Vagina (tissue), 2 donors: ENCODE measurements around the gene AHNAK.

Experiments used
- POLR2A ChIP-seq, 2 donors: fragments of 450-650 bp; IDR thresholded peaks; one replicate each; pipeline ENCODE4 v1.6.1; 2017; ENCODE audit warnings: antibody characterized with exemption in 2 of 2, mild to moderate bottlenecking in 2 of 2, moderate library complexity in 2 of 2
- POLR2AphosphoS5 ChIP-seq, 2 donors: sonication (generic); formaldehyde crosslinking; IDR thresholded peaks; one replicate each; pipeline ENCODE4 v1.9.0; 2017; ENCODE audit warnings: antibody characterized with exemption in 2 of 2, mild to moderate bottlenecking in 2 of 2, low read depth in 1 of 2; ENCODE audit not compliant: insufficient read depth in 1 of 2
- TF ChIP-seq, protein P1 (sequence below), 3 experiments: fragments of 450-650 bp in 2 of 3; fragments of 200-600 bp in 1 of 3; sonication (generic) in 1 of 3; IDR thresholded peaks; one replicate each; pipeline ENCODE4 v1.5.1; 2017 to 2019; ENCODE audit warnings: antibody characterized with exemption in 3 of 3, mild to moderate bottlenecking in 2 of 3, moderate library complexity in 2 of 3

DNA sequence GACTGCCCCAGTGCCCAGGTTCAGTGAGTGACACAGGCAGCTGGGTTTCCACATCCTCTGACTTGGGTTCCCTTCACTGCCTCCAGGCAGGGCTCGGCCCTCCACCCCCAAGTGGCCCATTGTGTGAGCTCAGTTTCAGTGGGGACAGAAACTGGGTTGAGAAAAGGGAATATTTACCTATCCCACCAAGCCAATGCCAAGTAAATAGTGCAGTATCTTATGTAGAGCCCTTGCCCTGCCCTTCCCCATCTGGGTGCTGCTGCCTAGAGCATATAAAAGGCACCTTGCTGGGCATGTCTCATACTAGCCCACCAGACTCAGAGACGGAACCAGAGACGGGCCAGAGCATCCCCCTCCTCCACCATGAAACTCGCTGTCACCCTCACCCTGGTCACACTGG is 127.9 kb downstream of the AHNAK start, which contains the start of gene SCGB1A1:
- no peak for TF ChIP-seq POLR2A (IDR thresholded peaks at IDR 0.05)
- TF ChIP-seq, protein P1, sequence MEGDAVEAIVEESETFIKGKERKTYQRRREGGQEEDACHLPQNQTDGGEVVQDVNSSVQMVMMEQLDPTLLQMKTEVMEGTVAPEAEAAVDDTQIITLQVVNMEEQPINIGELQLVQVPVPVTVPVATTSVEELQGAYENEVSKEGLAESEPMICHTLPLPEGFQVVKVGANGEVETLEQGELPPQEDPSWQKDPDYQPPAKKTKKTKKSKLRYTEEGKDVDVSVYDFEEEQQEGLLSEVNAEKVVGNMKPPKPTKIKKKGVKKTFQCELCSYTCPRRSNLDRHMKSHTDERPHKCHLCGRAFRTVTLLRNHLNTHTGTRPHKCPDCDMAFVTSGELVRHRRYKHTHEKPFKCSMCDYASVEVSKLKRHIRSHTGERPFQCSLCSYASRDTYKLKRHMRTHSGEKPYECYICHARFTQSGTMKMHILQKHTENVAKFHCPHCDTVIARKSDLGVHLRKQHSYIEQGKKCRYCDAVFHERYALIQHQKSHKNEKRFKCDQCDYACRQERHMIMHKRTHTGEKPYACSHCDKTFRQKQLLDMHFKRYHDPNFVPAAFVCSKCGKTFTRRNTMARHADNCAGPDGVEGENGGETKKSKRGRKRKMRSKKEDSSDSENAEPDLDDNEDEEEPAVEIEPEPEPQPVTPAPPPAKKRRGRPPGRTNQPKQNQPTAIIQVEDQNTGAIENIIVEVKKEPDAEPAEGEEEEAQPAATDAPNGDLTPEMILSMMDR (IDR thresholded peaks at IDR 0.05) = no peak
- TF ChIP-seq POLR2AphosphoS5 (IDR thresholded peaks at IDR 0.05; ENCODE audit: insufficient read depth in 1 of 2, low read depth in 1 of 2) = no peak
